Parathyroid adenoma (tissue), 2 donors: ENCODE measurements around the gene SFRP2.

ENCODE experiments used
- H2AFZ ChIP-seq: fragments of 300-600 bp; sonication (generic); one replicate; pipeline ENCODE4 v1.7.0; 2017; ENCODE audit warnings: antibody characterized with exemption, mild to moderate bottlenecking
- H3K27ac ChIP-seq: fragments of 300-600 bp; sonication (generic); one replicate; pipeline ENCODE4 v1.7.0; 2017
- H3K27me3 ChIP-seq: fragments of 300-600 bp; sonication (generic); one replicate; pipeline ENCODE4 v1.7.0; 2017; ENCODE audit warnings: low read length; ENCODE audit not compliant: control insufficient read depth, insufficient read depth
- H3K36me3 ChIP-seq: fragments of 300-600 bp; sonication (generic); one replicate; pipeline ENCODE4 v1.7.0; 2017; ENCODE audit warnings: low read length; ENCODE audit not compliant: control insufficient read depth, insufficient read depth
- H3K4me1 ChIP-seq: fragments of 300-600 bp; sonication (generic); one replicate; pipeline ENCODE4 v1.7.0; 2017; ENCODE audit warnings: control low read depth
- H3K4me2 ChIP-seq: fragments of 300-600 bp; sonication (generic); one replicate; pipeline ENCODE4 v1.7.0; 2017; ENCODE audit warnings: low read length
- H3K4me3 ChIP-seq: fragments of 300-600 bp; sonication (generic); one replicate; pipeline ENCODE4 v1.7.0; 2017; ENCODE audit warnings: low read depth, low read length
- H3K79me2 ChIP-seq: fragments of 300-600 bp; sonication (generic); one replicate; pipeline ENCODE4 v1.7.0; 2017; ENCODE audit warnings: control low read depth
- H3K9ac ChIP-seq: fragments of 300-600 bp; sonication (generic); one replicate; pipeline ENCODE4 v1.7.0; 2017; ENCODE audit warnings: mild to moderate bottlenecking
- H3K9me3 ChIP-seq: fragments of 300-600 bp; sonication (generic); one replicate; pipeline ENCODE4 v1.7.0; 2017; ENCODE audit warnings: low read length; ENCODE audit not compliant: control insufficient read depth
- TF ChIP-seq, protein P1 (sequence below): fragments of 300-600 bp; sonication (generic); IDR thresholded peaks from one replicate; pipeline ENCODE4 v1.7.0; 2017; ENCODE audit warnings: antibody characterized with exemption, mild to moderate bottlenecking
- donor health status: primary hyperparathyroidism.

The SFRP2 gene

DNA sequence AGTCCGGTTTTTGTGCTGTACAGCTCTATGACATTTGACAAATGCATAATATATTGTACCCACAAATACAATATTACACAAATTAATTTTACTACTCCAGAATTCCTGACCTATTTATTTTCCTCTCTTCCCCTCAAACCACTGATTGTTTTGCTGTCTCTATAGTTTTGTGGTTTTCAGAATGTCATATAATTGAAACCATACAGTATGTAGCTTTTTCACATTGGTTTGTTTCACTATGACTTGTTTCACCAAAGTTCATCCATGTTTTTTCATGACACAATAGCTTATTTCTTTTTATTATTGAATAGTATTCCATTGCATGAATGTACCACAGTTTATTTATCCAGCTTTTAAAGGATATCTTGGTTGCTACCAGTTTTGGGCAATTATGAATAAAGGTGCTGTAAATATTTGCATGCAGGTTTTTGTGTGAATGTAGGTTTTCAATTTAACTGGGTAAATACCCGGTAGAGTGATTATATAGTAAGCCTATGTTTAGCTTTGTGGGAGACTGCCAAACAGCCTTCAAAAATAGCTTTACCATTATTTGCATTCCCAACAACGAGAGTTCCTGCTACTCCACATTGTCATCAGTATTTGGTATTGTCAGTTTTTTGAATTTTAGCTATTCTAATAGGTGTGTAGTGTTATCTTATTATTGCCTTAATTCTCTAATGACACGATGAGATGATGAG, 55.0 kb downstream of the SFRP2 start:
- Histone ChIP-seq H3K27ac (no peak overlapping the region), H3K36me3 (no peaks in the 10 kb centered on the region), H3K9me3 (peaks cover 3% of the 10 kb centered on the region), H2AFZ (no peak overlapping the region), H3K4me2 (no peak overlapping the region), H3K79me2 (no peaks in the 10 kb centered on the region), H3K4me1 (no peaks in the 10 kb centered on the region), H3K9ac (no peak overlapping the region), H3K4me3 (no peak overlapping the region), H3K27me3 (no peaks in the 10 kb centered on the region)
- TF ChIP-seq, protein P1, sequence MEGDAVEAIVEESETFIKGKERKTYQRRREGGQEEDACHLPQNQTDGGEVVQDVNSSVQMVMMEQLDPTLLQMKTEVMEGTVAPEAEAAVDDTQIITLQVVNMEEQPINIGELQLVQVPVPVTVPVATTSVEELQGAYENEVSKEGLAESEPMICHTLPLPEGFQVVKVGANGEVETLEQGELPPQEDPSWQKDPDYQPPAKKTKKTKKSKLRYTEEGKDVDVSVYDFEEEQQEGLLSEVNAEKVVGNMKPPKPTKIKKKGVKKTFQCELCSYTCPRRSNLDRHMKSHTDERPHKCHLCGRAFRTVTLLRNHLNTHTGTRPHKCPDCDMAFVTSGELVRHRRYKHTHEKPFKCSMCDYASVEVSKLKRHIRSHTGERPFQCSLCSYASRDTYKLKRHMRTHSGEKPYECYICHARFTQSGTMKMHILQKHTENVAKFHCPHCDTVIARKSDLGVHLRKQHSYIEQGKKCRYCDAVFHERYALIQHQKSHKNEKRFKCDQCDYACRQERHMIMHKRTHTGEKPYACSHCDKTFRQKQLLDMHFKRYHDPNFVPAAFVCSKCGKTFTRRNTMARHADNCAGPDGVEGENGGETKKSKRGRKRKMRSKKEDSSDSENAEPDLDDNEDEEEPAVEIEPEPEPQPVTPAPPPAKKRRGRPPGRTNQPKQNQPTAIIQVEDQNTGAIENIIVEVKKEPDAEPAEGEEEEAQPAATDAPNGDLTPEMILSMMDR, result no peak

DNA sequence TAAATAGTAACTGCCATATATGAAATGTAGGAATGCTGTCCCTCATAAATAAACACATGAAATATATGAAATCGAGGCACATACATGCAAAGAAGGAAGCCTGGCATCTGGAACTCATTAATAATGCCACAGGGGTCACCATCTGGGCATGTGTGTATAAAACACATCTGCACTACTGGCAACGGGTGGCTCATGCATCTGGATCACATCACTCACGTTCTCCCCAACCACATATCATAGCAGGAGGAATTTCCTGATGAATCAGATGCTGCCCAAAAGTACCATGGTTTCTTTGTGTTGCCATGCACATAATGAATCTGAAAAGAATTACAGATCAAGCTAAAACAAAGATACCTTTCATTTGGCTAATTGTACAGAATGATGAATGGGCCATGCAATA, 57.6 kb downstream of the SFRP2 start:
- Histone ChIP-seq H3K27me3 (no peaks in the 10 kb centered on the region), H3K4me2 (no peak overlapping the region)
- TF ChIP-seq, protein P1, result no peak

More for the DNA sequence above, 57.6 kb downstream of the SFRP2 start:
- H3K4me1 ChIP-seq, result no peaks in the 10 kb centered on the region
- H3K4me3 ChIP-seq, result no peak overlapping the region
- no peaks in the 10 kb centered on the region for H3K9me3 ChIP-seq
- no peaks in the 10 kb centered on the region for H3K79me2 ChIP-seq
- H3K27ac ChIP-seq, result no peak overlapping the region
- no peak overlapping the region for H2AFZ ChIP-seq
- H3K9ac ChIP-seq, result no peak overlapping the region
- no peaks in the 10 kb centered on the region for H3K36me3 ChIP-seq
